ENCODE results near the gene KIRREL3. TPM values are rescaled to one million over a fixed set of nuclear protein-coding genes. Genes with fewer than 3 reads are reported as not detected.
"Not testable (repeated sequence)": the region's sequence is repeated elsewhere in the genome, so short reads cannot be mapped to it uniquely, and the experiment has no call there.

KIRREL3 gene
- total and polyA plus RNA-seq, 9 donors = 0.25 to 5.3 (median 0.48) TPM

- Histone ChIP-seq H3K36me3 (no peaks in the 10 kb centered on the region), H3K4me3 (no peak overlapping the region), H3K4me1 (ENCODE audit: insufficient read depth) (peaks cover 16% of the 10 kb centered on the region), H3K27me3 (no peaks in the 10 kb centered on the region), H3K9me3 (no peaks in the 10 kb centered on the region), H3K27ac (no peak overlapping the region)
- no peak for TF ChIP-seq EP300 (IDR thresholded peaks at IDR 0.05)
- TF ChIP-seq, protein P1, sequence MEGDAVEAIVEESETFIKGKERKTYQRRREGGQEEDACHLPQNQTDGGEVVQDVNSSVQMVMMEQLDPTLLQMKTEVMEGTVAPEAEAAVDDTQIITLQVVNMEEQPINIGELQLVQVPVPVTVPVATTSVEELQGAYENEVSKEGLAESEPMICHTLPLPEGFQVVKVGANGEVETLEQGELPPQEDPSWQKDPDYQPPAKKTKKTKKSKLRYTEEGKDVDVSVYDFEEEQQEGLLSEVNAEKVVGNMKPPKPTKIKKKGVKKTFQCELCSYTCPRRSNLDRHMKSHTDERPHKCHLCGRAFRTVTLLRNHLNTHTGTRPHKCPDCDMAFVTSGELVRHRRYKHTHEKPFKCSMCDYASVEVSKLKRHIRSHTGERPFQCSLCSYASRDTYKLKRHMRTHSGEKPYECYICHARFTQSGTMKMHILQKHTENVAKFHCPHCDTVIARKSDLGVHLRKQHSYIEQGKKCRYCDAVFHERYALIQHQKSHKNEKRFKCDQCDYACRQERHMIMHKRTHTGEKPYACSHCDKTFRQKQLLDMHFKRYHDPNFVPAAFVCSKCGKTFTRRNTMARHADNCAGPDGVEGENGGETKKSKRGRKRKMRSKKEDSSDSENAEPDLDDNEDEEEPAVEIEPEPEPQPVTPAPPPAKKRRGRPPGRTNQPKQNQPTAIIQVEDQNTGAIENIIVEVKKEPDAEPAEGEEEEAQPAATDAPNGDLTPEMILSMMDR (IDR thresholded peaks at IDR 0.05) = no peak
- TF ChIP-seq POLR2A (IDR thresholded peaks at IDR 0.05) = no peak
- WGBS, 3 donors = 76 to 84% (median 80%) methylated on average over 4 of the region's 4 CpGs
- peak in 2 of 5 donors; percentile 17 to 18 for DNase-seq
- intact Hi-C loops (cut with DNase I) = no loop called here
Observed at GRCh38 chr11:126380909-126381308, 619.7 kb downstream of the KIRREL3 start.

GRCh38 chr11:126378763-126379162, 621.8 kb downstream of the KIRREL3 start:
- Histone ChIP-seq H3K36me3 (no peaks in the 10 kb centered on the region), H3K27ac (no peak overlapping the region), H3K4me1 (ENCODE audit: insufficient read depth) (peaks cover 22% of the 10 kb centered on the region), H3K27me3 (no peaks in the 10 kb centered on the region), H3K4me3 (no peak overlapping the region), H3K9me3 (no peaks in the 10 kb centered on the region)
- intact Hi-C loops (cut with DNase I) = no loop called here
- peak in 2 of 5 donors; percentile 26 to 59 for DNase-seq
- 25 to 30% (median 29%) methylated on average over 4 of the region's 4 CpGs for WGBS, 3 donors
- TF ChIP-seq POLR2A (IDR thresholded peaks at IDR 0.05) (no peak), EP300 (IDR thresholded peaks at IDR 0.05) (no peak)
- TF ChIP-seq, protein P1 (IDR thresholded peaks at IDR 0.05) = no peak

GRCh38 chr11:126375726-126376125, 624.8 kb downstream of the KIRREL3 start:
- Histone ChIP-seq H3K9me3 (no peaks in the 10 kb centered on the region), H3K36me3 (no peaks in the 10 kb centered on the region), H3K27ac (peak overlapping the region in 1 of 2 donors; percentile 7), H3K4me3 (no peak overlapping the region), H3K27me3 (no peaks in the 10 kb centered on the region), H3K4me1 (ENCODE audit: insufficient read depth) (peaks cover 25% of the 10 kb centered on the region)
- WGBS, 3 donors = 26 to 49% (median 33%) methylated on average over 7 of the region's 7 CpGs
- peak in 1 of 5 donors; percentile 11 for DNase-seq
- no peak for TF ChIP-seq POLR2A (IDR thresholded peaks at IDR 0.05)
- TF ChIP-seq EP300 (IDR thresholded peaks at IDR 0.05) = no peak
- intact Hi-C loops (cut with DNase I) = no loop called here

GRCh38 chr11:126374562-126375300, 625.8 kb downstream of the KIRREL3 start:
- H3K27ac ChIP-seq; H3K27me3 ChIP-seq; H3K36me3 ChIP-seq; H3K9me3 ChIP-seq; intact Hi-C loops (cut with DNase I); H3K4me3 ChIP-seq: not testable (repeated sequence)
- H3K4me1 ChIP-seq (ENCODE audit: insufficient read depth) = peaks cover 22% of the 10 kb centered on the region
- 63 to 74% (median 72%) methylated on average over 17 to 21 of the region's 28 CpGs for WGBS, 3 donors
- peak in 3 of 5 donors; percentile 32 to 37 (median 35) for DNase-seq

DNA sequence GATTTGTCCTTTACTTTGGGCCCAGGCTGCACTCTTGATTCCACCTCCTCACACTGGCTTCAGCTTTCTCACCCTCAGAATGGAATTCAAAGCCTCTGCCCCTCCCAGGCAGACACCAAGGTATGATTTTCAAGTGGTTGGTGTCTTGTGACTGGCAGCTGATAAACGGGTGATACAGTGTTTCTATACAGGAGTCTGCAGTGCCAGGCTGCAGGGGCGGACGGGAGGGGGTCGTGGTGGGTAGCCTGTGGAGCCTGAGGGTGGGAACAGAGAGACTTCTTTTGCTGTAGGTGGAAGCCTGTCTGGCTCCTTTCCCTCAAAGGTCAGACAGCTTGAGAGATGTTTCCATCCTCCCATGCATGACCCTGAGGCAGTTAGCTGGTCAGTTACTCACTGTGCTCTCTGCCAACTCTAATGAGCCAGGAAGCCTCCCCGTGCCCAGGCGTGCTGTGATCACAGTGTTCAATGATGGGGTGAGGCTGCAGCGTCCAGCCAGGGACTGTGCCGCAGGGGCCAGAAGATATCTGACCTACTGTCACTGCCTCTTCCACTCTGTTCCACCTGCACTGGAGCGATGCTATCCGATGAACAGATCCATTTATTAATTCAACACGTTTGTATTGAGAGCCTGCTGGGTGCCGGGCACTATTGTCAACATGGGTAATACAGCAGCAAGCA, 627.0 kb downstream of the KIRREL3 start:
- DNase-seq = peak in 3 of 5 donors; percentile 34 to 36 (median 35)
- WGBS, 3 donors = 19 to 37% (median 27%) methylated on average over 12 of the region's 12 CpGs
- intact Hi-C loops (cut with DNase I); H3K27ac ChIP-seq; H3K9me3 ChIP-seq; H3K36me3 ChIP-seq; H3K4me3 ChIP-seq; H3K27me3 ChIP-seq: not testable (repeated sequence)
- peaks cover 18% of the 10 kb centered on the region for H3K4me1 ChIP-seq (ENCODE audit: insufficient read depth)

Small RNA genes within 50 kb of the gene (microRNA-seq; reads per million reads assigned to microRNA genes)
- 0 reads per million in 3 donors for gene MIR3167

Small RNA genes within 50 kb of the gene (small RNA-seq; reads per million reads assigned to genes)
- gene AP001318.3 = not detected
- not detected for gene MIR3167

Data from ovary (tissue), 9 donors.